ENCODE data around the gene TEP1.

Gene TEP1

GRCh38 chr14:20440882-20441281 is 27.6 kb upstream of the TEP1 start:
- no peak for FAIRE-seq
- no peak for TF ChIP-seq POLR2A (IDR thresholded peaks at IDR 0.05; ENCODE audit: low read depth, low read length)

GRCh38 chr14:20440465-20440864 is 27.2 kb upstream of the TEP1 start:
- FAIRE-seq (no peak), DNase-seq (ENCODE audit: insufficient read length, low spot score) (no peak)
- no peak for TF ChIP-seq POLR2A (IDR thresholded peaks at IDR 0.05; ENCODE audit: low read depth, low read length)

More at GRCh38 chr14:20440882-20441281, 27.6 kb upstream of the TEP1 start:
- no peak for DNase-seq (ENCODE audit: insufficient read length, low spot score)

DNA sequence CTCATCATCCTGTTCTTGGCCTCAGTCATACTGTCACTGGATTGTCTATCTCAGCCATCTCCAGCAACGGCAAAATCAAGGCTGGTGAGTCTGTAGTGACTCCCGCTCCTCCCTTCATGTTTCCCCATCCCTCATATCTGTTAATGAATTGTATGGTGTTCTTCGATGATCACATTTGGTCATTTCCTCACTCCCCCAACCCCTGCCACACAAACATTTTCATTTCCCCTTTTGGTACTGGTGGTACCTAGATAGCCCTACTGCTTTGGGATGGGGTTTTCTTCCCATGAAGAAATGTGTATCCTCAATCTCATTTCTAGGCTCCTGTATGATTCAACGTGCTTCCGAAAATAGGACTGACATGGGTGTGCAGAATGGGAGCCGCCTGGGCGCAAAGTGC is 25.4 kb upstream of the TEP1 start:
- no peak for TF ChIP-seq POLR2A (IDR thresholded peaks at IDR 0.05; ENCODE audit: low read depth, low read length)
- DNase-seq (ENCODE audit: insufficient read length, low spot score) = no peak
- FAIRE-seq = no peak

GRCh38 chr14:20436363-20436755 is 23.1 kb upstream of the TEP1 start:
- no peak for FAIRE-seq
- no peak for DNase-seq (ENCODE audit: insufficient read length, low spot score)
- TF ChIP-seq POLR2A (IDR thresholded peaks at IDR 0.05; ENCODE audit: low read depth, low read length) = no peak

DNA sequence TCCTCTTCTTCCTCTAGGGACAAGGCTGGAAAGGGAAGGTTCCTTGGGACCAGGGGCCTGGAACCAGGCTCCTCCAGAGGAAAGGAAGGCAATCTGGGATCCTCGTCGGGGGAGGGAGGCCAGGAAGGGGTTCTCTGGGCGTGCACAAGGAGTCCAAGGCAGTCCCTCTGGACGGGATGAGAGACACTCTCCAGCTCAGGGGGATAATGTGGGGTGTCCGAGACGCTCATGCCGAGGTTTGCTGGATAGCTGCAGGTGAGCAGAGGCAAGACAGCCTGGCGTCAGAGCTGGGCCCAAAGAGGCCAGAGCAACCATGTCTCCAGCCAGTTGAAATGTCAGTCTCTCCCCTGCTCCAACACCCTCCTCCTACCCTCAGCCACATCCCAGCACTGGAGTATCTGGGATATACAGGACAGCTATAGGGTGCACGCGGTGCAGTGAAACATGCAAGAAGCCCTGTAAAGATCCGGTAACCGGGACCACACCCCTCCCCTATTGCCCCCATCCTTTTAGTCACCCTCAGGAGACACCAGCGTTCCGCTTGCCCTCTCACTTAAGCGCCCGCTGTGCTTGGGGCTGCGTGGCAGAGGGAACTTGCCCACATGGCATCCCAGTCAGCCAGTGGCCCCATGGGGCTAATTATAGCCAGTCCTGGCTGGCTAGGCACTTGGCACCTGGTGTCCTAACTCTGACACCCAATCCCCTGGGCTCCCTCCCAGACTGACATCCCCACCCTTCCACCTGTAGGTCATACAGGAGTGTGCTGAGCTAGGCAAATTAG is 22.5 kb upstream of the TEP1 start, which contains the start of gene KLHL33:
TSS of gene KLHL33 (minus strand) at position 585 of the 781 bp plus-strand sequence. CDS start at position 230, 355 bp downstream.
- no peak for TF ChIP-seq POLR2A (IDR thresholded peaks at IDR 0.05; ENCODE audit: low read depth, low read length)
- FAIRE-seq (no peak), DNase-seq (ENCODE audit: insufficient read length, low spot score) (no peak)

GRCh38 chr14:20434701-20435581 is 21.6 kb upstream of the TEP1 start:
- DNase-seq (ENCODE audit: insufficient read length, low spot score) (no peak), FAIRE-seq (no peak)
- no peak for TF ChIP-seq POLR2A (IDR thresholded peaks at IDR 0.05; ENCODE audit: low read depth, low read length)

- DNase-seq (ENCODE audit: insufficient read length, low spot score) = no peak
- TF ChIP-seq POLR2A (IDR thresholded peaks at IDR 0.05; ENCODE audit: low read depth, low read length) = no peak
- FAIRE-seq = no peak
These were observed 16.7 kb upstream of the TEP1 start for GRCh38 chr14:20429801-20430669.

- no peak for TF ChIP-seq POLR2A (IDR thresholded peaks at IDR 0.05; ENCODE audit: low read depth, low read length)
- FAIRE-seq = no peak
- DNase-seq (ENCODE audit: insufficient read length, low spot score) = no peak
These were observed 15.5 kb upstream of the TEP1 start for GRCh38 chr14:20428802-20429201.

- FAIRE-seq = no peak
- no peak for DNase-seq (ENCODE audit: insufficient read length, low spot score)
- TF ChIP-seq POLR2A (IDR thresholded peaks at IDR 0.05; ENCODE audit: low read depth, low read length) = no peak
These were observed 14.7 kb upstream of the TEP1 start for GRCh38 chr14:20428010-20428365.

- peak; percentile 12 for DNase-seq (ENCODE audit: insufficient read length, low spot score)
- TF ChIP-seq POLR2A (IDR thresholded peaks at IDR 0.05; ENCODE audit: low read depth, low read length) = no peak
- FAIRE-seq = no peak
These were observed 14.1 kb upstream of the TEP1 start for GRCh38 chr14:20427231-20428009.

- DNase-seq (ENCODE audit: insufficient read length, low spot score) (no peak), FAIRE-seq (no peak)
- TF ChIP-seq POLR2A (IDR thresholded peaks at IDR 0.05; ENCODE audit: low read depth, low read length) = no peak
These were observed 11.6 kb upstream of the TEP1 start for GRCh38 chr14:20424851-20425250.

DNA sequence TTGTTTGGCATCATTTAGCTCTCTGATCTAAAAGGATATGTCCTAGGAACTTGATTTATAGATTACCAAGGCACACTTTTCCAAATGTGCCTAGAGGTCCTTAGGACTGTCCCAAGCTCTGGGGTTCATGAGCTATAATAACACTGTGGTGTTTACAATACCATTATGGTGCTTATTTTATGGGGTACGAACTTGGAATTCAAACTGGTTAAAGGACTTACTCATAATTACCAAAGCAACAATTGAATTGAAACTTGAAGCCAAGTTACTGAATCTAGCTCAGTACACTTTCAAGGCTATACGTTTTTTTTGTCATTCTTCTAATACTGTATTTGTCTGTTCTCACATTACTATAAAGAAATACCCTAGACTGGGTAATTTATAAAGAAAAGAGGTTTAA is 9.6 kb upstream of the TEP1 start:
- DNase-seq (ENCODE audit: insufficient read length, low spot score) (no peak), FAIRE-seq (no peak)
- TF ChIP-seq POLR2A (IDR thresholded peaks at IDR 0.05; ENCODE audit: low read depth, low read length) = no peak

- FAIRE-seq (no peak), DNase-seq (ENCODE audit: insufficient read length, low spot score) (no peak)
These were observed 8.0 kb upstream of the TEP1 start for GRCh38 chr14:20421267-20421666.

More at GRCh38 chr14:20421267-20421666, 8.0 kb upstream of the TEP1 start:
- no peak for TF ChIP-seq POLR2A (IDR thresholded peaks at IDR 0.05; ENCODE audit: low read depth, low read length)
